Hematopoietic multipotent progenitor cell treated with erythropoietin and hydrocortisone succinate and interleukin-3 and kit ligand, for 17 days (in vitro differentiated cells): ENCODE results near the gene LINGO1.
A peak's percentile ranks its signal among the peaks of the same experiment; 100 is the strongest.

ENCODE experiments used
- DNase-seq: peaks from one replicate; pipeline ENCODE4 v3.0.0-alpha.2; 2015; ENCODE audit warnings: low spot score

LINGO1 gene

GRCh38 chr15:77633134-77633912 lies 611 bp upstream of the LINGO1 start:
- DNase-seq: peak; percentile 71

- DNase-seq: no peak
Observed at GRCh38 chr15:77631745-77632533, 773 bp downstream of the LINGO1 start.

GRCh38 chr15:77630956-77631744 lies 1.6 kb downstream of the LINGO1 start:
- DNase-seq: no peak

GRCh38 chr15:77630056-77630455 lies 2.7 kb downstream of the LINGO1 start:
- no peak for DNase-seq

- no peak for DNase-seq
Observed at GRCh38 chr15:77629070-77630030, 3.4 kb downstream of the LINGO1 start.

- DNase-seq: no peak
Observed at GRCh38 chr15:77628010-77628409, 4.7 kb downstream of the LINGO1 start.

- DNase-seq: no peak
Observed at GRCh38 chr15:77627581-77627980, 5.1 kb downstream of the LINGO1 start.

GRCh38 chr15:77627067-77627466 lies 5.6 kb downstream of the LINGO1 start:
- no peak for DNase-seq

- DNase-seq: no peak
Observed at GRCh38 chr15:77626002-77626401, 6.7 kb downstream of the LINGO1 start.

GRCh38 chr15:77625376-77625775 lies 7.3 kb downstream of the LINGO1 start:
- DNase-seq: no peak

- no peak for DNase-seq
Observed at GRCh38 chr15:77624868-77625267, 7.8 kb downstream of the LINGO1 start.

GRCh38 chr15:77623755-77624524 lies 8.8 kb downstream of the LINGO1 start:
- DNase-seq: no peak

GRCh38 chr15:77622934-77623754 lies 9.6 kb downstream of the LINGO1 start:
- DNase-seq: no peak

- no peak for DNase-seq
Observed at GRCh38 chr15:77622209-77622933, 10.3 kb downstream of the LINGO1 start.

GRCh38 chr15:77621847-77622208 lies 10.9 kb downstream of the LINGO1 start:
- no peak for DNase-seq

GRCh38 chr15:77620960-77621647 lies 11.6 kb downstream of the LINGO1 start:
- no peak for DNase-seq

GRCh38 chr15:77620297-77620696 lies 12.4 kb downstream of the LINGO1 start:
- no peak for DNase-seq

- DNase-seq: no peak
Observed at GRCh38 chr15:77619883-77620282, 12.8 kb downstream of the LINGO1 start.
